SIG-M5 (cell line): ENCODE data around the gene KCNJ10.
"Not testable (repeated sequence)": the region's sequence is repeated elsewhere in the genome, so short reads cannot be mapped to it uniquely, and the experiment has no call there.

Experiments used
- DNase-seq: peaks from one replicate; lab custom pipeline; 2025; lab: John Stamatoyannopoulos, UW

The KCNJ10 gene

GRCh38 chr1:160061369-160062229 lies 8.4 kb downstream of the KCNJ10 start:
- DNase-seq, result no peak

- DNase-seq, result no peak
Observed at GRCh38 chr1:160058087-160058486, 11.9 kb downstream of the KCNJ10 start.

- DNase-seq, result no peak
Observed at GRCh38 chr1:160056648-160057169, 13.3 kb downstream of the KCNJ10 start.

- no peak for DNase-seq
Observed at GRCh38 chr1:160053548-160054365, 16.2 kb downstream of the KCNJ10 start.

- DNase-seq, result no peak
Observed at GRCh38 chr1:160052936-160053335, 17.0 kb downstream of the KCNJ10 start.

- DNase-seq, result no peak
Observed at GRCh38 chr1:160050619-160051018, 19.3 kb downstream of the KCNJ10 start.

GRCh38 chr1:160050182-160050581 lies 19.8 kb downstream of the KCNJ10 start:
- not testable (repeated sequence) for DNase-seq

- no peak for DNase-seq
Observed at GRCh38 chr1:160049101-160049500, 20.9 kb downstream of the KCNJ10 start.

- DNase-seq, result no peak
Observed at GRCh38 chr1:160048335-160048734, 21.6 kb downstream of the KCNJ10 start.

GRCh38 chr1:160047111-160047991 lies 22.6 kb downstream of the KCNJ10 start:
- no peak for DNase-seq

GRCh38 chr1:160046494-160047110 lies 23.4 kb downstream of the KCNJ10 start:
- DNase-seq, result no peak

GRCh38 chr1:160045653-160046052 lies 24.3 kb downstream of the KCNJ10 start:
- no peak for DNase-seq

- no peak for DNase-seq
Observed at GRCh38 chr1:160043543-160043942, 26.4 kb downstream of the KCNJ10 start.

- DNase-seq, result no peak
Observed at GRCh38 chr1:160040476-160040875, 29.5 kb downstream of the KCNJ10 start.

- DNase-seq, result no peak
Observed at GRCh38 chr1:160032165-160032820, 37.7 kb downstream of the KCNJ10 start.

GRCh38 chr1:160031365-160032164 lies 38.4 kb downstream of the KCNJ10 start, which contains the start of gene PIGM:
Gene PIGM (minus strand): TSS chr1:160031990. CDS start chr1:160031739, 251 bp downstream.
- DNase-seq, result peak; percentile 76

GRCh38 chr1:160030657-160031364 lies 39.1 kb downstream of the KCNJ10 start:
- no peak for DNase-seq

GRCh38 chr1:160028426-160028825 lies 41.5 kb downstream of the KCNJ10 start:
- DNase-seq, result no peak

- DNase-seq, result no peak
Observed at GRCh38 chr1:160025314-160025713, 44.6 kb downstream of the KCNJ10 start.
